IMR-90 (cell line): Measurements from ENCODE around the gene ABR. TPM values are rescaled to one million over a fixed set of nuclear protein-coding genes. Genes with fewer than 3 reads are reported as not detected.

Experiments used
- ATAC-seq: fragments of 200-7000 bp; cut with Tn5 transposase; 2 replicates; pipeline ENCODE4 v1.9.1; 2020; ENCODE audit warnings: low read depth, mild to moderate bottlenecking, moderate library complexity
- Bru-seq: library from RNA; stranded (reverse); fragments of 400-500 nt; gene quantifications from one replicate; lab custom pipeline; 2021; lab: Mats Ljungman, UMichigan
- BruChase-seq, 2 experiments: library from RNA; stranded (reverse); fragments of 400-500 nt; gene quantifications; one replicate each; lab custom pipeline; 2021; lab: Mats Ljungman, UMichigan
- BruUV-seq: library from RNA; stranded (reverse); fragments of 400-500 nt; replicated peaks from 2 replicates; lab custom pipeline; 2021; lab: Mats Ljungman, UMichigan
- CTCF ChIA-PET: fragments of 300-600 bp; formaldehyde crosslinking; extraction: SDS; loops from one replicate; lab custom pipeline; 2021; ENCODE audit warnings: antibody characterized with exemption; lab: Yijun Ruan, JAX
- POLR2A ChIA-PET: fragments of 300-600 bp; sonication (Branson Sonifier 250); formaldehyde crosslinking; loops from one replicate; lab custom pipeline; 2022; ENCODE audit warnings: antibody characterized with exemption; ENCODE audit not compliant: unreplicated experiment; lab: Charles Lee
- DNase-seq: peaks from one replicate; pipeline ENCODE4 v3.0.0; 2013
- H2AFZ ChIP-seq: replicated peaks from 2 replicates; pipeline ENCODE3; 2013; ENCODE audit warnings: low read length, mild to moderate bottlenecking; ENCODE audit not compliant: poor library complexity
- H2AK5ac ChIP-seq: 2 replicates; pipeline ENCODE4 v1.6.1; 2013; ENCODE audit warnings: low read depth, low read length, inconsistent platforms
- H2AK9ac ChIP-seq: replicated peaks from 2 replicates; pipeline ENCODE3; 2013; ENCODE audit warnings: mild to moderate bottlenecking, low read depth, low read length, moderate library complexity; ENCODE audit not compliant: poor library complexity
- H2BK120ac ChIP-seq: 2 replicates; pipeline ENCODE4 v1.6.1; 2013; ENCODE audit warnings: low read depth, low read length, inconsistent platforms
- H2BK15ac ChIP-seq: 3 replicates; pipeline ENCODE4 v1.6.1; 2013; ENCODE audit warnings: low read depth, low read length, inconsistent platforms
- H2BK20ac ChIP-seq: 2 replicates; pipeline ENCODE4 v1.6.1; 2013; ENCODE audit warnings: low read depth, mild to moderate bottlenecking, inconsistent platforms, low read length, moderate library complexity
- H2BK5ac ChIP-seq: 2 replicates; pipeline ENCODE4 v1.6.1; 2013; ENCODE audit warnings: mild to moderate bottlenecking, low read depth, low read length, inconsistent platforms; ENCODE audit not compliant: poor library complexity, severe bottlenecking
- H3K14ac ChIP-seq: replicated peaks from 2 replicates; pipeline ENCODE4 v1.6.1; 2013; ENCODE audit warnings: low read depth, low read length, inconsistent platforms
- H3K18ac ChIP-seq: 2 replicates; pipeline ENCODE4 v1.6.1; 2013; ENCODE audit warnings: low read depth, low read length, control low read depth
- H3K23ac ChIP-seq: 2 replicates; pipeline ENCODE4 v1.6.1; 2013; ENCODE audit warnings: low read depth, low read length, inconsistent platforms
- H3K27ac ChIP-seq: 2 replicates; pipeline ENCODE4 v1.5.1; 2013; ENCODE audit warnings: mild to moderate bottlenecking, control low read depth, low read length; ENCODE audit not compliant: insufficient read depth
- H3K27me3 ChIP-seq: 2 replicates; pipeline ENCODE4 v1.6.1; 2013; ENCODE audit warnings: low read length; ENCODE audit not compliant: control insufficient read depth, insufficient read depth
- H3K36me3 ChIP-seq: 2 replicates; pipeline ENCODE4 v1.6.1; 2013; ENCODE audit warnings: low read length, mixed read lengths; ENCODE audit not compliant: control insufficient read depth, insufficient read depth
- H3K4ac ChIP-seq: 2 replicates; pipeline ENCODE4 v1.6.1; 2013; ENCODE audit warnings: low read depth, low read length, inconsistent platforms
- H3K4me1 ChIP-seq: 2 replicates; pipeline ENCODE4 v1.6.1; 2013; ENCODE audit warnings: low read length, mixed read lengths; ENCODE audit not compliant: control insufficient read depth, insufficient read depth
- H3K4me2 ChIP-seq: 2 replicates; pipeline ENCODE4 v1.6.1; 2013; ENCODE audit warnings: low read depth, mild to moderate bottlenecking, control low read depth, low read length, moderate library complexity
- H3K4me3 ChIP-seq: 2 replicates; pipeline ENCODE4 v1.5.1; 2013; ENCODE audit warnings: low read depth, mild to moderate bottlenecking, control low read depth, low read length, moderate library complexity; ENCODE audit not compliant: insufficient read depth
- H3K56ac ChIP-seq: 2 replicates; pipeline ENCODE4 v1.6.1; 2013; ENCODE audit warnings: low read length, inconsistent platforms; ENCODE audit not compliant: insufficient read depth; ENCODE audit errors: extremely low read depth
- H3K79me1 ChIP-seq, 2 experiments: 2 replicates each; pipeline ENCODE4 v1.6.1; 2013; ENCODE audit warnings: low read length in 2 of 2, inconsistent platforms in 1 of 2, low read depth in 1 of 2
- H3K9ac ChIP-seq: 2 replicates; pipeline ENCODE4 v1.6.1; 2013; ENCODE audit warnings: low read depth, low read length, control low read depth
- H3K9me1 ChIP-seq: 2 replicates; pipeline ENCODE4 v1.6.1; 2013; ENCODE audit warnings: low read length, inconsistent platforms; ENCODE audit not compliant: insufficient read depth
- H3K9me3 ChIP-seq: 2 replicates; pipeline ENCODE4 v1.6.1; 2013; ENCODE audit warnings: low read length; ENCODE audit not compliant: control insufficient read depth, insufficient read depth
- H4K20me1 ChIP-seq: 2 replicates; pipeline ENCODE4 v1.6.1; 2013; ENCODE audit warnings: low read length, inconsistent platforms; ENCODE audit not compliant: insufficient read depth
- H4K5ac ChIP-seq: 2 replicates; pipeline ENCODE4 v1.6.1; 2013; ENCODE audit warnings: mild to moderate bottlenecking, low read depth, low read length, control low read depth
- H4K8ac ChIP-seq, 2 experiments: 2 replicates each; pipeline ENCODE4 v1.6.1; 2013; ENCODE audit warnings: low read depth in 2 of 2, low read length in 2 of 2, control low read depth in 1 of 2, inconsistent platforms in 1 of 2
- H4K91ac ChIP-seq: 2 replicates; pipeline ENCODE4 v1.6.1; 2013; ENCODE audit warnings: low read depth, low read length, inconsistent platforms; ENCODE audit not compliant: insufficient read depth
- POLR2A ChIP-seq: IDR thresholded peaks from 2 replicates; pipeline ENCODE4 v1.6.1; 2012; ENCODE audit warnings: mild to moderate bottlenecking, low read depth, low read length
- RAD21 ChIP-seq: IDR thresholded peaks from 2 replicates; pipeline ENCODE4 v1.6.1; 2012; ENCODE audit warnings: low read length, improper control_type of control experiment
- WGBS, 2 experiments: methylation state at CpG; one replicate each; pipeline versions ENCODE4 v1.1.5 to v1.1.7; 2013; ENCODE audit warnings: missing lambda C conversion rate in 2 of 2; ENCODE audit not compliant: insufficient read length in 1 of 2; ENCODE audit errors: extremely low coverage in 2 of 2; 5-methylcytosine and 5-hydroxymethylcytosine counted together
- dilution Hi-C: fragments of 300-500 bp; cut with HindIII; formaldehyde crosslinking; loops from one replicate; pipeline ENCODE4 v1.14.3; 2018; ENCODE audit warnings: low sequenced_read_pairs; ENCODE audit not compliant: unreplicated experiment
- in situ Hi-C: fragments of 300-500 bp; cut with MboI; formaldehyde crosslinking; loops from 3 replicates; pipeline ENCODE4 v1.14.3; 2019; ENCODE audit warnings: low sequenced_read_pairs, inconsistent platforms, mixed read lengths
- intact Hi-C: fragments of 100-400 bp; cut with micrococcal nuclease; formaldehyde crosslinking; loops from 2 replicates; pipeline ENCODE4 v1.10.0; 2022
- long read RNA-seq: library from polyadenylated mRNA; unstranded; transcript quantifications from one replicate; pipeline ENCODE4 v2.0.0, GENCODE V29; 2021; ENCODE audit not compliant: unreplicated experiment
- polyA plus RNA-seq, 3 experiments: library from polyadenylated mRNA; depleted of rRNA; stranded (reverse); fragments of >200 nt; gene quantifications; 2 replicates each; pipeline ENCODE4 v1.2.3, GENCODE V29; 2012; ENCODE audit warnings: low replicate concordance in 1 of 3
- total RNA-seq: library from RNA; depleted of rRNA; stranded (reverse); fragments of >200 nt; gene quantifications from 2 replicates; pipeline ENCODE4 v1.2.3, GENCODE V29; 2012; rRNA removed

Gene ABR
- 24.7 and 28.3 TPM in 2 replicates for total RNA-seq
- polyA plus RNA-seq (2012; rRNA removed), result 79.7 and 111 TPM in 2 replicates
- 97.0 and 129 TPM in 2 replicates for polyA plus RNA-seq (2012; cell fraction: cytosol; rRNA removed)
- polyA plus RNA-seq (2012; cell fraction: nucleus; rRNA removed; ENCODE audit: low replicate concordance), result 96.8 and 177 TPM in 2 replicates
- percentile 63 among the genes with signal in this experiment for Bru-seq, nascent RNA
- percentile 77 among the genes with signal in this experiment for BruChase-seq, experiment 1, labeled RNA remaining after a 6-hour chase
- BruChase-seq, experiment 2, labeled RNA remaining after a 2-hour chase, result percentile 70 among the genes with signal in this experiment
- long read RNA-seq, partial matches to known transcripts, result 20 of 79 reads
- long read RNA-seq, other reads (novel, unspliced or antisense), result 53 of 79 reads

- Histone ChIP-seq H2BK5ac (no peak within 1 kb of the TSS), H3K4ac (peak within 1 kb of the TSS; percentile 29; the same call in 1 of the 2 replicates), H4K5ac (no peak within 1 kb of the TSS; the same call in 1 of the 2 replicates), H2AFZ (peak within 1 kb of the TSS; percentile 92), H3K4me3 (peak within 1 kb of the TSS; percentile 99), H3K23ac (no peak within 1 kb of the TSS), H2BK15ac (no peak within 1 kb of the TSS), H2BK120ac (0 out of 2 replicates have a peak within 1 kb of the TSS, but pooled peaks have one; percentile 17), H2AK5ac (no peak within 1 kb of the TSS), H3K27me3 (no peaks in the 10 kb centered on the region), H4K8ac (peak within 1 kb of the TSS in 1 of 2 experiments; percentile 43; a peak in 2 of 4 replicates), H3K14ac (no peak within 1 kb of the TSS), H4K20me1 (peaks cover 28% of the 10 kb centered on the region), H2BK20ac (no peak within 1 kb of the TSS), H3K36me3 (peaks cover 3% of the 10 kb centered on the region; the same call in 1 of the 2 replicates), H4K91ac (no peak within 1 kb of the TSS; the same call in 1 of the 2 replicates), H3K18ac (no peak within 1 kb of the TSS; the same call in 1 of the 2 replicates), H3K79me1 (peaks cover 9 to 29% of the 10 kb centered on the region in 2 experiments), H3K9me1 (peaks cover 11% of the 10 kb centered on the region), H3K27ac (peak within 1 kb of the TSS; percentile 73; the same call in 1 of the 2 replicates), H3K9me3 (no peaks in the 10 kb centered on the region), H3K4me2 (peak within 1 kb of the TSS; percentile 87), H3K4me1 (peaks cover 17% of the 10 kb centered on the region), H3K56ac (no peak within 1 kb of the TSS), H3K9ac (peak within 1 kb of the TSS; percentile 95), H2AK9ac (peak within 1 kb of the TSS; percentile 94)
- POLR2A ChIA-PET, result no interaction called here
- CTCF ChIA-PET, result no interaction called here
- intact Hi-C loops, result no loop called here
- TF ChIP-seq RAD21 (no peak), POLR2A (peak; percentile 46; the same call in 1 of the 2 replicates)
- no TSS peak for BruUV-seq
- dilution Hi-C loops, result no loop called here
- WGBS, 2 experiments, result 10% methylated on average over 19 of the region's 98 CpGs; no CpG with 5 or more reads in 1 of the 2 experiments
- ATAC-seq (peak; percentile 68), DNase-seq (peak; percentile 16)
- in situ Hi-C loops, result loop anchor here (10.0 kb wide), 1 partner anchor 55 kb away; no protein-coding TSS in a partner anchor
These were observed at the start of gene ABR for GRCh38 chr17:1179818-1180742. Gene ABR, minus strand, starts transcription at chr17:1179981. Its CDS starts 254 bp downstream, at chr17:1179727.
